Muscle of leg (tissue), 11 donors: Measurements from ENCODE around the gene CTNND2. TPM values are rescaled to one million over a fixed set of nuclear protein-coding genes. Genes with fewer than 3 reads are reported as not detected.

Experiments used
- DNase-seq: peaks from one replicate; pipeline ENCODE4 v3.0.0; 2013
- H3K27ac ChIP-seq: one replicate; pipeline ENCODE4 v1.5.1; 2013; ENCODE audit warnings: mild to moderate bottlenecking, low read length, control low read depth
- H3K27me3 ChIP-seq: one replicate; pipeline ENCODE4 v1.6.1; 2013; ENCODE audit warnings: low read length; ENCODE audit not compliant: control insufficient read depth, insufficient read depth
- H3K36me3 ChIP-seq: one replicate; pipeline ENCODE4 v1.6.1; 2013; ENCODE audit warnings: low read length; ENCODE audit not compliant: control insufficient read depth, insufficient read depth
- H3K4me1 ChIP-seq: one replicate; pipeline ENCODE4 v1.6.1; 2013; ENCODE audit warnings: low read length; ENCODE audit not compliant: control insufficient read depth, insufficient read depth
- H3K4me3 ChIP-seq: one replicate; pipeline ENCODE4 v1.5.1; 2013; ENCODE audit warnings: low read length, control low read depth
- H3K9me3 ChIP-seq: replicated peaks from 2 replicates; pipeline ENCODE4 v1.6.1; 2013; ENCODE audit warnings: low read depth, low read length; ENCODE audit not compliant: control insufficient read depth
- WGBS: methylation state at CpG from one replicate; pipeline ENCODE4 v1.1.5; 2013; ENCODE audit warnings: missing lambda C conversion rate; ENCODE audit not compliant: insufficient coverage; 5-methylcytosine and 5-hydroxymethylcytosine counted together
- polyA plus RNA-seq, 8 donors: library from polyadenylated mRNA; unstranded; fragments of 120-200 nt; gene quantifications; one replicate each; pipeline versions ENCODE4 v1.2.1 to v1.2.3, GENCODE V29; 2013; ENCODE audit warnings: inconsistent platforms in 1 of 8, low replicate concordance in 1 of 8; ENCODE audit not compliant: insufficient read length in 8 of 8, insufficient read depth in 1 of 8
- total RNA-seq: library from RNA; stranded (reverse); fragments of 120-200 nt; gene quantifications from one replicate; pipeline ENCODE4 v1.2.4, GENCODE V29; 2013

CTNND2 gene
- total and polyA plus RNA-seq, 9 donors: 0.48 to 1.0 (median 0.71) TPM

DNA sequence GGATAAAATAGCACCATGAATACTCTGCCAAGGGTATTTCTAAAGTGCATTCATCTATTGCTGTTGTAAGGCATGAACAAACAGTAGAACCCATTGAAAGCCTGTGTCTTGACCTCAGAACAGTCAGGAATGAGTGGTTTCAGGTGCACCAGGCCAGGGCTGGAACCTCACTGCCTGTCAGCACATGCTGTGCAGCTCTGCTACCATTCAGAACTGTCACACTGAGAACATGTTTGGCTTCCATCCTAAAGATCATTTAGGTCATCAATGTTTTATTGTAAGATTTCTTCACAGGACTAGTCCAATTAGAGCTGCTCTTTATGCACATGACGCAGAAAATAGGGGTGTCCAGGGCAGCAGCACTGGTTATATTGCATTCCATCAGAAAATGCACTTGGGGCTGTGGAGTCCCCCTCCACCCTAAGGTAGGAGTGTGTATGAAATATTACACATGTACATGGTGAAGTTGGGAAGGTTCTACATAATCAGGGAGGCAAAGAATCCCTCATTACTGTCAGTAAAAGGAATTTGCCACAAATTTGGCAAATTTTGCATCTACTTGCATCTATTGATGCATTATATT is 408.0 kb downstream of the CTNND2 start:
- DNase-seq: no peak
- no peak overlapping the region for H3K4me3 ChIP-seq
- H3K36me3 ChIP-seq: no peaks in the 10 kb centered on the region
- no peak overlapping the region for H3K27ac ChIP-seq
- no peaks in the 10 kb centered on the region for H3K9me3 ChIP-seq
- H3K4me1 ChIP-seq: no peaks in the 10 kb centered on the region
- WGBS: no CpG with 5 or more reads among the region's 1 CpG
- H3K27me3 ChIP-seq: no peaks in the 10 kb centered on the region

DNA sequence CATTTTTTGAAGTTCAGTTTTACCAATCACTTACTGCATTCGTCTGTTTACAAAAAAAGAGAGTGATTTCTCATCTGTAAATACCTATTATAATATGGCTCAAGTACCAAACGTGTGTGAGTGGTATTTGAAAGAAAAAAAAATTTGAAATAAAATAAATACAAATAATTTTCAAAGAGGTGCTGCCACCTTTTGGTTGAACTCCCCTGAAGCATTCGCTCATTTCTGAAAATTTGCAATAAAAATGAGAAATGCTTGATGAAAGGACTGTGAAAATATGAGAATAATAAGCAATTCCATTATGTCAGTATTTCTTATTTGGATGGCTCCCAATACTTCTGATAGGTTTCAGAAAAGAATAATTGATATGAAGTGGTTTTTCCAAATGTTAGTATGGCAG is 409.9 kb downstream of the CTNND2 start:
- no peak for DNase-seq
- WGBS: no CpG with 5 or more reads among the region's 3 CpGs
- H3K27me3 ChIP-seq: no peaks in the 10 kb centered on the region
- no peaks in the 10 kb centered on the region for H3K9me3 ChIP-seq
- no peaks in the 10 kb centered on the region for H3K4me1 ChIP-seq
- H3K27ac ChIP-seq: no peak overlapping the region
- no peak overlapping the region for H3K4me3 ChIP-seq
- H3K36me3 ChIP-seq: no peaks in the 10 kb centered on the region

DNA sequence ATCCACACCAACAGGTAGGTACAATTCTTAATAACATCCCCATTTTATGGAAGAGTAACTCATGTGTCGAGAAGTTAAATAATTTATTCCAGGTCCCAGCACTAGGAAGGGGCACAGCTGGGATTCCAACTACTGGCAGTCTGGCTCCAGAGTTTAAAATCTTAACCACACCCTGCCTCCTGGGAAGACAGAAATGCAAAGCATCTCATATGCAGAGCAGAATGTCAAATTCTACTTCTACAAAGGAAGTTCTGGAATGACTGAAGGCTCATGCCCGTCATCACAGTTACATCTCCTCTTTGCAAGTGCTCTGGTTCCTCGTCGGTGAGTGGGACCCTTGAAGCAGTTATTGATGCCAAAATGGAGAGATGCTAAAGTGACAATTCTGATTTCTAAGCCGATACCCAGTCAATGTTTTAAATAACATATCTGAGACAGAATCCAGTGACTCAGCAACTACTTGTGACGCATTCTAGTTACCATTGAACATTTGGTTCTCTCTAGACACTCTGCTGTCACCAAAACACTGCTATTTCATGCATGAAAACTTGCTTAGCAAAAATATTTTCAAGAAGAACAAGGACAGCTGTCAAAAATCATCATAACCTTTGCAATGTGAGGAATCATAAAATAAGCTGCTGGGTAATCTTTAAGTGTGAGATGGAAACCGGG is 412.7 kb downstream of the CTNND2 start:
- Histone ChIP-seq H3K36me3 (no peaks in the 10 kb centered on the region), H3K27ac (no peak overlapping the region), H3K9me3 (no peaks in the 10 kb centered on the region), H3K4me1 (no peaks in the 10 kb centered on the region), H3K4me3 (no peak overlapping the region), H3K27me3 (no peaks in the 10 kb centered on the region)
- DNase-seq: no peak
- 72% methylated on average over 5 of the region's 7 CpGs for WGBS

DNA sequence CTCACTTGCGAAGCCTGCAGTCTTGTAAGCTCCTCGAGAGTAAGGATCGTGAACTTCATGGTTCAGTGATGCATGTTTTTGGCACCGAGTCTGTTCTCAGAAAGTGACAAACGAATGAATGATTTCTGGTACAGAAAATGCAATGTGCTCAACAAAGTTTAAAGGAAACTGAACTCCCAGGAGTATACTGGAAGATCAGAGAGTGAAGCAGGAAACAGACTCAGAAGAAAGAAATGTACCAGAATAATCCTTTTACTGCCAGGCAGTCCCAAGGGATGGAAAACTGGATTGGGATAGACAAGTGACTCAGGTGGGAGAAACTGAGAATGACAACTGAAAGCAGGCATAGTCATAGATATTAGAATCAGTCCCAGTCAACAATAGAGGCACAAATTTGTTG is 420.6 kb downstream of the CTNND2 start:
- H3K27ac ChIP-seq: no peak overlapping the region
- no peaks in the 10 kb centered on the region for H3K9me3 ChIP-seq
- WGBS: 69% methylated on average over 4 of the region's 5 CpGs
- H3K36me3 ChIP-seq: no peaks in the 10 kb centered on the region
- H3K27me3 ChIP-seq: no peaks in the 10 kb centered on the region
- no peak overlapping the region for H3K4me3 ChIP-seq
- DNase-seq: no peak
- H3K4me1 ChIP-seq: no peaks in the 10 kb centered on the region

DNA sequence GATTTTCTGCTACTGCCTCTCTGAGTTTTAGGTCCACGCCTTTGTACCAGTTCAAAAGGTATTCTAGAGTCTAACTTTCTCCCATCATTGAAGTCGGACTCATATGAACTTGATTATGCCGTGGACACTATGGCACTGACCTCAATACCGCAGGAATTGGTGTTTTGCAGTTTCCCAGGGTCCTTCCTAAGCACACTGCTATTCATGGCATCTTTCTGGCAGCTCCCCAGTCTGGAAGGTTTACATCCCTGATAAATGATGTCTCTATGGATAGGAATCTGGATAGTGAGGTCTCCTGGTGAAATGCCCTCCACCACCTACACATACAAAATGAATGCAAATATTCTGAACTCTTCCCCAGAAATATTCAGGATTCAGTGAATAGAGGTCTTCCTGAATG is 422.2 kb downstream of the CTNND2 start:
- WGBS: 90% methylated on average over 4 of the region's 4 CpGs
- H3K9me3 ChIP-seq: no peaks in the 10 kb centered on the region
- no peaks in the 10 kb centered on the region for H3K4me1 ChIP-seq
- H3K36me3 ChIP-seq: no peaks in the 10 kb centered on the region
- no peak overlapping the region for H3K4me3 ChIP-seq
- DNase-seq: no peak
- H3K27ac ChIP-seq: no peak overlapping the region
- no peaks in the 10 kb centered on the region for H3K27me3 ChIP-seq

- Histone ChIP-seq H3K27ac (no peak overlapping the region), H3K4me1 (no peaks in the 10 kb centered on the region), H3K9me3 (no peaks in the 10 kb centered on the region), H3K27me3 (no peaks in the 10 kb centered on the region), H3K4me3 (no peak overlapping the region), H3K36me3 (no peaks in the 10 kb centered on the region)
- no CpG with 5 or more reads among the region's 3 CpGs for WGBS
- no peak for DNase-seq
Measured at GRCh38 chr5:11477786-11478185, 426.5 kb downstream of the CTNND2 start.

DNA sequence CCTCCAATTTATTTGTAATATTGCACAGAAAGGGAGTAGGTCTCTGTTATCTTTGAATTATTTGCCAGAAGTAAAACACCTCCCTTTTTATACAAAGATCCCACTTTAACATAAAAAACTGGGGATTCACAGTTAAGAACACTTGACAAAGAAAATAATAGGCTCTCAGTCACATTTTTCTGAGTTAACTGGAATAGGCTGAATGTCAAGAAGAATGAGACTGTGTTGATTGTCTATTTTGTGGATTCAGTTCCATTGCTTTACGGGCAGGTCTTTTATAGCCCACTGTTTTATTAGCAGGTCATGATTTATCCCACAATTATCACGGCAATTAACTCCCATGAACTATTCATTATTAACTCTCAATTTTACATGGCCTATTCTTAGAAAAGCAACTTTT is 427.4 kb downstream of the CTNND2 start:
- DNase-seq: no peak
- no peak overlapping the region for H3K27ac ChIP-seq
- no CpG with 5 or more reads among the region's 2 CpGs for WGBS

DNA sequence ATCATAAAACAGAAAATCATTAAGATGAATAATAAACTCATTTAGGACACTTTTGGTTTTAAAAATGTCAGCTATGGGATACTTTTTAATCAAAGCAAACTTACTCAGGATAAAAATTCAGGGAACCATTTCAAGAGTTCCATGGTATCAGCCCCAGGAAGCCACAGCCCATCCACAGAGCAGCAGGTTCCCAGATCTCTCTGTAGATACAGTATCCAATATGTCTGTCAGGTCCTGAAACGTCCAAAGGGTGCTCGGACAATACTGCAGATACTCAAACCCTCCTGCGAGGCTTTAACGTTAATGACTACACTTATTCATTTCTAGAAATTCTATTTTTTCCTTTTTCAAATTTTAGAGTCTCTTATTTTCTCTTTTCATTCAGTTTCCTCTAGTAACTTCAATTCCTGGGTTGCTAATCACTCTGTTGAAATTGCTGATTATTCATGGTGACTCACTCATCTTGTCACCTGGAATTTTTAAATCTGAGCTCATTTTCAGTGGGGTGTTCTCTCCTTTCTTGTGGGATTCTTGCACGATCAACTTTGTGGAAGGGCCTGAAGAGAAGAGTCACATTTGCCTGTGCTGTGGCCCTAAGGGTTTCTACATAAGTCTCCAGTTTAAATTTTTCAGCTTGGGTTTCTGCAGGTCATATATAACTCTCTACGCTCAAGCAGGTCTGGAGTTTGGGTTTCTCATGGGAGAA is 435.8 kb downstream of the CTNND2 start:
- no peaks in the 10 kb centered on the region for H3K9me3 ChIP-seq
- no peak overlapping the region for H3K4me3 ChIP-seq
- no peaks in the 10 kb centered on the region for H3K27me3 ChIP-seq
- no peaks in the 10 kb centered on the region for H3K36me3 ChIP-seq
- DNase-seq: no peak
- H3K4me1 ChIP-seq: no peaks in the 10 kb centered on the region
- 89% methylated on average over 5 of the region's 6 CpGs for WGBS
- H3K27ac ChIP-seq: no peak overlapping the region

More for the DNA sequence above, 427.4 kb downstream of the CTNND2 start:
- Histone ChIP-seq H3K36me3 (no peaks in the 10 kb centered on the region), H3K4me3 (no peak overlapping the region), H3K27me3 (no peaks in the 10 kb centered on the region), H3K9me3 (no peaks in the 10 kb centered on the region), H3K4me1 (no peaks in the 10 kb centered on the region)

DNA sequence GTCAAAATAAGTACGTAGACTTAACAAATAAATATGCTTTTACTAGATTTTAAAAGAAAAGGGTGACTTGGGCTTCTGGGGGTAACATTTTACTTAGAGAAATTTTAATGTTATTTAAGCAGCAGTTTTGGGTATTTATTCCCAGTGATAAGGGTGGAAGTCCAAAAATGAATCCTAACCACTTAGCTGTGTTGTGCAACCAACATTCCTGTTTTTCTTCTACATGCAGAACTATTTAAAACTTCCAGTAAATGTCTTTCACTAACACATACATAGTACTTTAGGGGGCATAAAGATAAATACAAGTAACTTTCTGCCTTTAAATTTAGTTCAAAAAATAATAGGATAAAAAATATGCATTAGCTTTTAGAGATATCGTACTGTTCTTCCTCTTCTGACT is 436.7 kb downstream of the CTNND2 start:
- Histone ChIP-seq H3K4me3 (no peak overlapping the region), H3K4me1 (no peaks in the 10 kb centered on the region), H3K36me3 (no peaks in the 10 kb centered on the region), H3K9me3 (no peaks in the 10 kb centered on the region), H3K27me3 (no peaks in the 10 kb centered on the region), H3K27ac (no peak overlapping the region)
- no peak for DNase-seq
- no CpG with 5 or more reads among the region's 2 CpGs for WGBS

GRCh38 chr5:11459716-11460115 is 444.5 kb downstream of the CTNND2 start:
- no peak overlapping the region for H3K4me3 ChIP-seq
- WGBS: no CpG with 5 or more reads among the region's 2 CpGs
- H3K27me3 ChIP-seq: no peaks in the 10 kb centered on the region
- H3K4me1 ChIP-seq: no peaks in the 10 kb centered on the region
- H3K36me3 ChIP-seq: no peaks in the 10 kb centered on the region
- H3K27ac ChIP-seq: no peak overlapping the region
- no peak for DNase-seq
- no peaks in the 10 kb centered on the region for H3K9me3 ChIP-seq
